GM23338 (cell line): ENCODE data around the gene CORO7.

Source experiments
- CTCF ChIP-seq, 2 experiments: fragments of 200-600 bp in 1 of 2; sonication (generic) in 1 of 2; conservative IDR thresholded peaks; 2 replicates each; pipeline versions ENCODE4 v1.5.1 to v1.6.1; 2016 to 2017; ENCODE audit warnings: antibody characterized with exemption in 2 of 2, low read depth in 2 of 2, mild to moderate bottlenecking in 2 of 2, moderate library complexity in 1 of 2
- EZH2 ChIP-seq: fragments of 200-600 bp; sonication (generic); IDR thresholded peaks from one replicate; pipeline ENCODE4 v1.8.0; 2017; ENCODE audit warnings: antibody characterized with exemption, mild to moderate bottlenecking, low read depth; ENCODE audit not compliant: unreplicated experiment
- EZH2phosphoT487 ChIP-seq: fragments of 200-600 bp; sonication (generic); IDR thresholded peaks from one replicate; pipeline ENCODE4 v1.8.1; 2018; ENCODE audit warnings: antibody characterized with exemption; ENCODE audit not compliant: unreplicated experiment
- POLR2AphosphoS5 ChIP-seq: IDR thresholded peaks from 2 replicates; pipeline ENCODE4 v1.6.1; 2016; ENCODE audit warnings: antibody characterized with exemption, low read depth
- REST ChIP-seq: IDR thresholded peaks from one replicate; pipeline ENCODE4 v1.6.1; 2018; ENCODE audit warnings: antibody characterized with exemption; ENCODE audit not compliant: unreplicated experiment
- ZNF462 ChIP-seq: fragments of 250-450 bp; sonication (Bioruptor Pico); IDR thresholded peaks from 2 replicates; pipeline ENCODE4 v1.5.0; 2020; ENCODE audit warnings: mild to moderate bottlenecking, moderate library complexity
- TF ChIP-seq, protein P1 (sequence below): IDR thresholded peaks from 2 replicates; pipeline ENCODE4 v1.6.1; 2016; ENCODE audit warnings: antibody characterized with exemption

DNA sequence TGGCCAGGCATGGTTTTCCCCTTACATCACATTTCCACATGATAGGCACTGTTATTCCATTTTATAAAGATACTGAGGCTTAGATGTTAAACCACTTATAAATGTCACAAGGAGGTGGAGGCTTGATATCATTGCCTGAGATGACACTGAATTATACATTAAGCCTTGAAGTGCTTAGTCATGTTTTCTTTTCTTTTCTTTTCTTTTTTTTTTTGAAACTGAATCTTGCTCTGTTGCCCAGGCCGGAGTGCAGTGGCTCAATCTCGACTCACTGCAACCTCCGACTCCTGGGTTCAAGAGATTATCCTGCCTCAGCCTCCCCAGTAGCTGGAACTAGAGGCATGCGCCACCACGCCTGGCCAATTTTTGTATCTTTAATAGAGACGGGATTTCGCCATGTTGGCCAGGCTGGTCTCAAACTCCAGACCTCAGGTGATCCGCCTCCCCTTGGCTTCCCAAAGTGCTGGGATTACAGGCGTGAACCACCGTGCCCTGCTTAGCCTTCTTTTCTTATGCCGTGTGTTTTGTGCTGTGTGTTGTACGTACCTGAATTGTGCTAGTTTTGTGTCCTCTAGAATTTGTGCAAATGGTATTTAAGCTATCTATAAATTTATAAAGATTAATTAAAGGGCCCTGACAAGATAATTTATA is 10.5 kb upstream of the CORO7 start:
- TF ChIP-seq, protein P1, sequence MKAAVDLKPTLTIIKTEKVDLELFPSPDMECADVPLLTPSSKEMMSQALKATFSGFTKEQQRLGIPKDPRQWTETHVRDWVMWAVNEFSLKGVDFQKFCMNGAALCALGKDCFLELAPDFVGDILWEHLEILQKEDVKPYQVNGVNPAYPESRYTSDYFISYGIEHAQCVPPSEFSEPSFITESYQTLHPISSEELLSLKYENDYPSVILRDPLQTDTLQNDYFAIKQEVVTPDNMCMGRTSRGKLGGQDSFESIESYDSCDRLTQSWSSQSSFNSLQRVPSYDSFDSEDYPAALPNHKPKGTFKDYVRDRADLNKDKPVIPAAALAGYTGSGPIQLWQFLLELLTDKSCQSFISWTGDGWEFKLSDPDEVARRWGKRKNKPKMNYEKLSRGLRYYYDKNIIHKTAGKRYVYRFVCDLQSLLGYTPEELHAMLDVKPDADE: no peak
- TF ChIP-seq EZH2phosphoT487 (no peak), REST (no peak), CTCF (conservative IDR thresholded peaks at IDR 0.05; ENCODE audit: low read depth in 2 of 2) (no peak), EZH2 (no peak), ZNF462 (CRISPR knock-in tag) (no peak), POLR2AphosphoS5 (no peak)
